Hematopoietic multipotent progenitor cell (in vitro differentiated cells): ENCODE results near the gene NLRP13. TPM values are rescaled to one million over a fixed set of nuclear protein-coding genes. Genes with fewer than 3 reads are reported as not detected.
"Not testable (repeated sequence)": the region's sequence is repeated elsewhere in the genome, so short reads cannot be mapped to it uniquely, and the experiment has no call there.

Experiments used
- DNase-seq, 3 donors: peaks; one replicate each; pipeline ENCODE4 v3.0.0-alpha.2; 2011 to 2015; ENCODE audit warnings: low read depth in 2 of 3, low spot score in 2 of 3
- total RNA-seq: library from RNA; depleted of rRNA; stranded (reverse); fragments of >200 nt; gene quantifications from one replicate; pipeline ENCODE4 v1.2.3, GENCODE V29; 2012

The NLRP13 gene, protein sequence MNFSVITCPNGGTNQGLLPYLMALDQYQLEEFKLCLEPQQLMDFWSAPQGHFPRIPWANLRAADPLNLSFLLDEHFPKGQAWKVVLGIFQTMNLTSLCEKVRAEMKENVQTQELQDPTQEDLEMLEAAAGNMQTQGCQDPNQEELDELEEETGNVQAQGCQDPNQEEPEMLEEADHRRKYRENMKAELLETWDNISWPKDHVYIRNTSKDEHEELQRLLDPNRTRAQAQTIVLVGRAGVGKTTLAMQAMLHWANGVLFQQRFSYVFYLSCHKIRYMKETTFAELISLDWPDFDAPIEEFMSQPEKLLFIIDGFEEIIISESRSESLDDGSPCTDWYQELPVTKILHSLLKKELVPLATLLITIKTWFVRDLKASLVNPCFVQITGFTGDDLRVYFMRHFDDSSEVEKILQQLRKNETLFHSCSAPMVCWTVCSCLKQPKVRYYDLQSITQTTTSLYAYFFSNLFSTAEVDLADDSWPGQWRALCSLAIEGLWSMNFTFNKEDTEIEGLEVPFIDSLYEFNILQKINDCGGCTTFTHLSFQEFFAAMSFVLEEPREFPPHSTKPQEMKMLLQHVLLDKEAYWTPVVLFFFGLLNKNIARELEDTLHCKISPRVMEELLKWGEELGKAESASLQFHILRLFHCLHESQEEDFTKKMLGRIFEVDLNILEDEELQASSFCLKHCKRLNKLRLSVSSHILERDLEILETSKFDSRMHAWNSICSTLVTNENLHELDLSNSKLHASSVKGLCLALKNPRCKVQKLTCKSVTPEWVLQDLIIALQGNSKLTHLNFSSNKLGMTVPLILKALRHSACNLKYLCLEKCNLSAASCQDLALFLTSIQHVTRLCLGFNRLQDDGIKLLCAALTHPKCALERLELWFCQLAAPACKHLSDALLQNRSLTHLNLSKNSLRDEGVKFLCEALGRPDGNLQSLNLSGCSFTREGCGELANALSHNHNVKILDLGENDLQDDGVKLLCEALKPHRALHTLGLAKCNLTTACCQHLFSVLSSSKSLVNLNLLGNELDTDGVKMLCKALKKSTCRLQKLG
- not detected for total RNA-seq

DNA sequence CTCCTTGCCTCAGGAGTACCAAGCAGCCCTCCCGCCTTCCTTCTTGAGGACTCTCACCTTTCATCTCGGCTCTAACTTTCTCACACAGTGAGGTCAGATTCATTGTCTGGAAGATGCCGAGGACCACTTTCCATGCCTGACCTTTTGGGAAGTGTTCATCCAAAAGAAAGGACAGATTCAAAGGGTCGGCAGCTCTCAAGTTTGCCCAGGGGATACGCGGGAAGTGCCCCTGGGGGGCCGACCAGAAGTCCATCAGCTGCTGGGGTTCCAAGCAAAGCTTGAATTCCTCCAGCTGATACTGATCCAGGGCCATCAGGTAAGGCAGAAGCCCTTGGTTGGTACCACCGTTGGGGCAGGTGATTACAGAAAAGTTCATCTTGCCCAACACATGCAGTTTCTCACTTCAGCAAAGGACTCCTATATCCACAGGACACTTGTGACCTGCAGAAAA is at the start of gene NLRP13:
Gene NLRP13 (minus strand): TSS at position 401 of the 451 bp plus-strand sequence. CDS start 25 bp downstream, at position 376.
- no peak for DNase-seq

DNA sequence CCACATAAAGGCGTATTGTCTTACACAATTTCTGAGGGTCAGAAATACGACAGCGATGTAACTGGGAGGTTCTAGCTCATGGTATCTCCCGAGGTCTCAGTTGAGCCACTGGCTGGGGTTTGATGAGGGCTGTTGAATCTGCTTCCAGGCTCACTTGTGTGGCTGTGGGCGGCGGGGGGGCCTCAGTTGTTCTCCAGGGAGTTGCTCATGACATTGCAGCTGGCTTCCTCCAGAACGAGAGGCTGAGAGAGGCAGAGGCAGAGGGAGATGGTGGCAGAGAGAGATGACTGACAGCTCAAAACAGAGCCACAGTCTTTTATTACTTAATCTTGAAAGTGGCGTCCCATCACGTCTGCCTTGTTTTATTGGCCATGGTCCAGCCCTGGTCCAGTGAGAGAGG is 48.3 kb upstream of the NLRP13 start:
- no peak for DNase-seq

DNA sequence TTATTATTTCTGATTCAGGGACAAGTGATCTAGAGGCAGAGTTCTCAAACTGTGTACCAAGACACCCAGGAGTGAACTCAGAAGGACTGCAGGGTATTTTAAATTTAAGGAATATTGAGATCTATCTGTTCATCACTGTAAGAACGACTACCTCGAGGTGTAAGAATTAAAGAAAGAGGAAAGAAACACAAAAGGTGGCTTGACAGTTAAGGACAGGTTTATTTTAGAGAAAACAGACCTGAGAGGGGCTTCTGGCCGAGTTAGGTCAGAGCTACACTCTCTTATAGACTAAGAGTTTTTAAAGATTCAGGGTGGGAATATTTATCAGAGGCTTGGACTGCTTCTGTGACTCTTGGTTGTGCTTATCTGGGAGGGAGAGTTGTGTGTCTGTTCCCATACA is 41.8 kb upstream of the NLRP13 start:
- no peak for DNase-seq

DNA sequence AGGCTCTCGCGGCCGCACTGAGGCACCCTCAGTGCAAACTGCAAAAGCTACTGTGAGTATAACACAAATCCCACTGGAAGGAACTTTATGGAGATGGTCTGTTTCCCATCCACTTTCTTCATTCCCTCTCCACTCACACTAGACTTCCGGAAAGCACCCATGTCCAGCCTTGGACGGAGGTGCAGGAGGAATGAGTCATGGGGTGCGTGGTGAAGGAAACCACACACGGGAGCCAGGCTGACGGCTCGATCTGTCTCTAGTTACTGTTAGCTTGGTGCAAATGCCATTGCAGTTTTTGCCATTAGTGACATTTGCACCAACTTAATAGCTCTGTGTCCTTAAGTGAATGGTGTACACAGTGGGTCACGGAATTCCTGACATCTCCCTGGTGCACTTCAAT is 30.1 kb upstream of the NLRP13 start:
- DNase-seq = no peak

DNA sequence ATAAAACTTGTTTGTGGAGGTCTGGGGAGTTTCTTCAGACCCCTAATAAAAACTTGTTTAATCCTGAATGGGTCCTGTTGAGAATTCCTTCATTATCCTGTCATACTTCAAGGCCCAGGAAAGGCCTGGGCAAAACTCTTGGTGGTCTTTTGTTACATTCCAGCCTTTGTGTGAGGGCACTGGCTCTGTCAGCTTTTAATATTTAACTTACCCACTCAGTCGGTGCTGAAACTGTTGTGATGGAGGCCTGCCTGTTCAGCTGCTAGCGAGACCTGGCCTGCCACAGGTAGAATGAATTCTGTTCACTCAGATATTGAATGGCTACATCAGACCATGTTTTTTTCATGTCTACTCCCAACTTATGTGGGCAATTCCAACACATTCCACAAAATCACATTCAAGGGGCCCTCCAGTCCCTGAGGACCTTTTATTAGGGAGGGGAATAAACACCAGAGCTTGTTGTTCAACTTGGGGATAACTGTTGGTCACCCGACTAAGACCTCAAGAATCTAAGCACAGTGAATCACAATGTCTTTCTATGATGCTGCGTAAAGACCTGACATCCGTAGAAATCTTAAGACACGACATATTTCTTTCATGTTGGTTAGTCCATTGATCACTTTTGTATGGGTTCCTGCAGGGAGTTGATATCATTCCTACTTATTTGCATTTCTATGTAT is 28.0 kb upstream of the NLRP13 start:
- no peak for DNase-seq

DNA sequence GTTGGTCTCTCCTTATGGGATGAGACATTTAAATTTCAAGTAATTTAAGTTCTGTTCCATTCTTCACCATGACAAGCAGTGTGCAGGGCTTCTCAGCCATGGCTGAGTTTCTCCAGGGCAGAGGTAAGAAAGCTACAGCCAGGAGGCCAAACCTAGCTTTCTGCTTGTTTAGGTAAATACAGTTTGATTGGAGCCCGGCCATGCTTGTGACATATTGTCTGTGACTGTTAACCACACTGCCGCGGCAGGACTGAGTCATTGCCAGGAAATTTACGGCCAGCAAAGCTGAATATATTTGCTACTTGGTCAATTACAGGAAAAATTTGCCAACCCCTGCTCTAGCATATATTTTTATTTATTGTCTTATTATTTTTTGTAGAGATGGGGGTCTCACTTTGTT is 26.2 kb upstream of the NLRP13 start:
- no peak for DNase-seq

DNA sequence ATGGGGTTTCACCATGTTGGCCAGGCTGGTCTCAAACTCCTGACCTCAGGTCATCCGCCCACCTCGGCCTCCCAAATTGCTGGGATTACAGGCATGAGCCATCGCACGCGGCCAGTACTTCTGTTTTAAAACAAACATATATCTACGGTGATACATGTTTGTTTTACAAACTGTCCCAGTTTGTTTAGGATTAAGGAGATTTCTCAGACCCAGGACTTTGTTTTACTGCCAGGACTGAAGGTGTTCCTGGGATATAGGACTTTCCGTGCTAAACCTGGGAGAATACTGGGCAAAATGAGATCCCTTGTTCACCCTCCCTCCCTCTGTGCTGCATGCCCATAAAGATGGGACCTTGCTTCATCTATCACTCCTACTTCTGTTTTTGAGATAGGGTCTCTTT is 24.3 kb upstream of the NLRP13 start:
- DNase-seq = no peak

GRCh38 chr19:55950566-55950965 is 18.4 kb upstream of the NLRP13 start:
- DNase-seq = not testable (repeated sequence)

DNA sequence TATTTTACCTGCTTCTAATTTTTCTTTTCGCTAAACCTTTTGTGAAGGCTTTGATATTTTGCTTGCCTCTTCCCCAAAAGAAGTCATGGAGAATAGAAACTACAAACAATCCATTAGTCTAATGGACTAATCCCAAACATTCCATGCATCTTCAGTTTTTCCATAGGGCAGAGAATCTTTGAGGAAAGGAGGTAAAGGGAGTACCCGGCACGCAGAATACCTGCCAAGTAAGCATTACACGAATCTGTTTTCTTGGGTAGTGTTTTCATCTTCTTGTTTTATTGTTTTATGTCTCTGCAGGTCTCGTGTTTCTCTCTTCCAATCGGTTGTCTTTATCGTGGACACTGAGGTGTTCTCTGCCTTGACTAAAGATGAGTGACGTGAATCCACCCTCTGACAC is 15.4 kb upstream of the NLRP13 start, which contains the start of gene NLRP8:
Gene NLRP8 (plus strand): TSS at position 301 of the 400 bp plus-strand sequence.
- no peak for DNase-seq

DNA sequence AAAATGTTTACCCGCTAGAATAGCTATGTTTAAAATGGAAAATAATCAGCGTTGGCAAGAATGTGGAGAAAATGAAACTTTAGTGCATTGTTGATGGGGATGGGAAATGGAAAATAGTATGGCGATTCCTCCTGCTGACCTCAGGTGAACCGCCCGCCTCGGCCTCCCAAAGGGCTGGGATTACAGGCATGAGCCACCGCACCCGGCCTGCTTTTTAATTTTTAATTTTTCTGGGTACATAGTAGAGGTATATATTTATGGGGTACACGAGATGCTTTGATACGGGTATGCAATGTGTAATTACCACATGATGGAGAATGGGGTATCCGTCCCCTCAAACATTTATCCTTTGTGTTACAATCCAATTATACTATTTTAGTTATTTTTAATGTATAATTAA is 8.2 kb upstream of the NLRP13 start:
- DNase-seq = no peak

DNA sequence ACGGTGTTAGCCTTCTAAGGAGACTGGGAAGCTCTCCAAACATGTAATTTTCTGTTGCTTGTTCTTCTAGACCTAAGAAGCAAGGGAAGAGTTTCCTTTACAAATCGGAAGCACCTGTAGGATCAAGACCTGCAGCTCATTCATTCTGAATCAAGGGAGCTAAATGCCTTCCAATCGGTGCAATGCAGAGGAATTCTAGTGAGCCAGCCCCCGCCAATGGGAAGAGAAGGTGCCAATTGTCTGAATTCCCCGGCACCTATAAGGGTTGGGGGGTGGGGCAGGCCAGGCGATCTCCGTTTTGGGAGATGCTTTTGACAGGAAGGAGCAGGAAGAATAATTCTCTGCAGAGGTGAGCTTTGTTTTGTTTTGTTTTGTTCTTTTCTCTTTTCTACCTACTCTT is 7.1 kb upstream of the NLRP13 start:
- DNase-seq = no peak

GRCh38 chr19:55935206-55935605 is 3.1 kb upstream of the NLRP13 start:
- no peak for DNase-seq

- DNase-seq = no peak
These were observed 1.1 kb downstream of the NLRP13 start for GRCh38 chr19:55930996-55931515.

DNA sequence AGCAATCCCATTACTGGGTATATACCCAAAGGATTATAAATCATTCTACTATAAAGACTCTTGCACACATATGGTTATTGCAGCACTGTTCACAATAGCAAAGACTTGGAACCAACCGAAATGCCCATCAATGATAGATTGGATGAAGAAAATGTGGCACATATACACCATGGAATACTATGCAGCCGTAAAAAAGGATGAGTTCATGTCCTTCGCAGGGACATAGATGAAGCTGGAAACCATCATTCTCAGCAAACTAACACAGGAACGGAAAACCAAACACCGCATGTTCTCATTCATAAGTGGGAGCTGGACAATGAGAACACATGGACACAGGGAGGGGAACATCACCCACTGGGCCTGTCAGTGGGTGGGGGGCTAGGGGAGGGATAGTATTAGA is 2.9 kb downstream of the NLRP13 start:
- DNase-seq = not testable (repeated sequence)

- no peak for DNase-seq
These were observed 4.1 kb downstream of the NLRP13 start for GRCh38 chr19:55927991-55928390.

DNA sequence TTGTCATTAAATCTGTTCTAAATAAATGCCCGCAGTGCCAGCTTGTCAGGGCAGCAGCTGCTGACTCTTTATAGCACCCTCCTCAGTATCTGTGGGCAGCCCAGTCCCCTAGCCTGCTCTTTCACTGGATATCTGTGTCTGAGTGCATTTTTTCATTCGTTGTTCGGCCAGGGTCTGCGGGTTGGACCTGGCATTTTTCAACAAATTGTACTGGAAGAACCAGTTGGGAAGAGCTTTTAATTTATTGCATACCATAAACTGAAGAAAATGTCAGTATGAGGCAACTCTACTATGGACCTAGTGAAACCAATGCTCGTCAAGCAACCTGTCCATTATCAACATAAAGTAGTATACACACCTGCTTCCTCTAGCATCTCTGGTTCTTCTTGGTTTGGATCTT is 8.6 kb downstream of the NLRP13 start:
- no peak for DNase-seq

- no peak for DNase-seq
These were observed 18.4 kb downstream of the NLRP13 start for GRCh38 chr19:55913643-55914268.

DNA sequence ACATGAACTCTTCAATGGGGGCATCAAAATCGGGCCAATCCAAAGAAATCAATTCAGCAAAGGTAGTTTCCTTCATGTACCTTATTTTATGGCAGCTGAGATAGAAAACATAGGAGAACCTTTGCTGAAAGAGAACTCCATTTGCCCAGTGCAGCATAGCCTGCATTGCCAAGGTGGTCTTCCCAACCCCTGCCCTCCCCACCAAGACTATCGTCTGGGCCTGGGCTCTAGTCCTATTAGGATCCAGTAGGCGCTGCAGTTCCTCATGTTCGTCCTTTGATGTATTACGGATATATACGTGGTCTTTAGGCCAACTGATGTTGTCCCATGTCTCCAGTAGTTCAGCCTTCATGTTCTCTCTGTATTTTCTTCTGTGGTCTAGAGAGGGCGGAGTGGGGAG is 19.2 kb downstream of the NLRP13 start:
- DNase-seq = no peak

- no peak for DNase-seq
These were observed 22.3 kb downstream of the NLRP13 start for GRCh38 chr19:55909801-55910200.

DNA sequence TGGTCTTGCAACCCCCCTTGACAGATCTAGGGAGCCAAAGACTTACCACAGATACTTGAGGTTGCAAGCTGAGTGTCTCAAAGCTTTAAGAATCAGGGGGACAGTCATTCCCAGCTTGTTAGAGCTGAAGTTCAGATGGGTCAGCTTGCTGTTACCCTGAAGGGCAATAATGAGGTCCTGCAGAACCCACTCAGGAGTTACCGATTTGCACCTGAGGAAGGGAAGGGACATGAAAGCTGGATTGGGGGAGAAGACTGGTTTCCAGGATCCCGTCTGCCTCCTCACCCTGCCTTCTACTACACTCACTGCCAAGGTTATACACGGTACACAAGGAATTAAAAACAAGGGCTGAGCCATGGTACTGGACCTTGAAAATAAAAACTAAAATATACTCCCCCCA is 24.4 kb downstream of the NLRP13 start:
- no peak for DNase-seq
